Ureter (tissue), 1 donor: ENCODE data around the gene ALDH2. TPM values are rescaled to one million over a fixed set of nuclear protein-coding genes. Genes with fewer than 3 reads are reported as not detected.

Source experiments
- total RNA-seq: library from RNA; stranded (reverse); gene quantifications from one replicate; pipeline ENCODE4 v1.2.4, GENCODE V29; 2023
- donor health status: DM: yes; HTN: yes; CAD: no.

Gene ALDH2
- total RNA-seq, 1 donor from 2014 or later: 66.9 TPM

Other genes starting within 250 kb of the ALDH2 start
- gene ATXN2, start 167.6 kb upstream of the ALDH2 start, total RNA-seq: 120 TPM
- gene BRAP, start 81.0 kb upstream of the ALDH2 start, total RNA-seq: 20.7 TPM
- 43.6 TPM for gene ACAD10, start 80.9 kb upstream of the ALDH2 start, total RNA-seq
- 68.3 TPM for gene MAPKAPK5, start 75.3 kb downstream of the ALDH2 start, total RNA-seq
- 19.7 TPM for gene TMEM116, start 246.2 kb downstream of the ALDH2 start, total RNA-seq
- 115 TPM for gene ERP29, start 246.5 kb downstream of the ALDH2 start, total RNA-seq